Bronchial epithelial cell (primary cell): ENCODE measurements around the gene TMED7. TPM values are rescaled to one million over a fixed set of nuclear protein-coding genes. Genes with fewer than 3 reads are reported as not detected.

Source experiments
- DNase-seq: peaks from one replicate; pipeline ENCODE4 v3.0.0-alpha.2; 2010; ENCODE audit warnings: low read depth
- FAIRE-seq: peaks from 2 replicates; lab custom pipeline; 2011; peaks lifted over from hg19 to GRCh38; lab: Jason Lieb, UNC
- H3K27me3 ChIP-seq: 2 replicates; pipeline ENCODE4 v1.5.1; 2011; ENCODE audit warnings: low read length; ENCODE audit not compliant: control insufficient read depth, insufficient read depth
- H3K36me3 ChIP-seq: 2 replicates; pipeline ENCODE4 v1.5.1; 2011; ENCODE audit warnings: low read length; ENCODE audit not compliant: control insufficient read depth, insufficient read depth
- H3K4me3 ChIP-seq: 2 replicates; pipeline ENCODE4 v1.5.1; 2011; ENCODE audit warnings: mild to moderate bottlenecking, low read depth, low read length, control low read depth
- total RNA-seq: library from RNA; depleted of rRNA; stranded (reverse); fragments of >200 nt; gene quantifications from 2 replicates; pipeline ENCODE4 v1.2.1, GENCODE V29; 2014
- TF ChIP-seq, protein P1 (sequence below): IDR thresholded peaks from 2 replicates; pipeline ENCODE4 v1.5.1; 2011; ENCODE audit warnings: mild to moderate bottlenecking, moderate library complexity, low read length, control low read depth, inconsistent platforms; ENCODE audit not compliant: insufficient read depth, severe bottlenecking

Gene TMED7
- total RNA-seq, 1 donor from 2014 or later: 102 TPM

DNA sequence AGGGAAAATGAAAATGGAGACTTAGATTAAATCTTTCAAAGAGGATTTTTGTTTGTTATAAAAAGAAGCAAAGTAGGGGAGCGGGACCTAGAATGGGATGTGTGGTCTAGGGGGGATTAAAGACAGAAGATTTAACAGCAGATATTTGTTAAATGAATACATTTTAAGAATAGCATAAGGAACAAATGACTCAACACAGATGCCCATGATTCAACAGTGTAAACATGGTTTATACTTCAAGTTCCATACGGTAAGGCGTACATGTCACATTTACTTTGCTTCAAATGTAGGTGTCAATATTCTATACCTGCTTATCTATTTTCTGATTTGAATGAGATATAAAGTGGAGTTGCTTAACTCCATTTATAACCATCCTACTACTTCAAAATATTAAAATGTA lies 25.1 kb downstream of the TMED7 start:
- Histone ChIP-seq H3K4me3 (no peak overlapping the region), H3K27me3 (no peaks in the 10 kb centered on the region), H3K36me3 (no peaks in the 10 kb centered on the region)
- TF ChIP-seq, protein P1, sequence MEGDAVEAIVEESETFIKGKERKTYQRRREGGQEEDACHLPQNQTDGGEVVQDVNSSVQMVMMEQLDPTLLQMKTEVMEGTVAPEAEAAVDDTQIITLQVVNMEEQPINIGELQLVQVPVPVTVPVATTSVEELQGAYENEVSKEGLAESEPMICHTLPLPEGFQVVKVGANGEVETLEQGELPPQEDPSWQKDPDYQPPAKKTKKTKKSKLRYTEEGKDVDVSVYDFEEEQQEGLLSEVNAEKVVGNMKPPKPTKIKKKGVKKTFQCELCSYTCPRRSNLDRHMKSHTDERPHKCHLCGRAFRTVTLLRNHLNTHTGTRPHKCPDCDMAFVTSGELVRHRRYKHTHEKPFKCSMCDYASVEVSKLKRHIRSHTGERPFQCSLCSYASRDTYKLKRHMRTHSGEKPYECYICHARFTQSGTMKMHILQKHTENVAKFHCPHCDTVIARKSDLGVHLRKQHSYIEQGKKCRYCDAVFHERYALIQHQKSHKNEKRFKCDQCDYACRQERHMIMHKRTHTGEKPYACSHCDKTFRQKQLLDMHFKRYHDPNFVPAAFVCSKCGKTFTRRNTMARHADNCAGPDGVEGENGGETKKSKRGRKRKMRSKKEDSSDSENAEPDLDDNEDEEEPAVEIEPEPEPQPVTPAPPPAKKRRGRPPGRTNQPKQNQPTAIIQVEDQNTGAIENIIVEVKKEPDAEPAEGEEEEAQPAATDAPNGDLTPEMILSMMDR: no peak
- peak; percentile 76 for DNase-seq
- no peak for FAIRE-seq

DNA sequence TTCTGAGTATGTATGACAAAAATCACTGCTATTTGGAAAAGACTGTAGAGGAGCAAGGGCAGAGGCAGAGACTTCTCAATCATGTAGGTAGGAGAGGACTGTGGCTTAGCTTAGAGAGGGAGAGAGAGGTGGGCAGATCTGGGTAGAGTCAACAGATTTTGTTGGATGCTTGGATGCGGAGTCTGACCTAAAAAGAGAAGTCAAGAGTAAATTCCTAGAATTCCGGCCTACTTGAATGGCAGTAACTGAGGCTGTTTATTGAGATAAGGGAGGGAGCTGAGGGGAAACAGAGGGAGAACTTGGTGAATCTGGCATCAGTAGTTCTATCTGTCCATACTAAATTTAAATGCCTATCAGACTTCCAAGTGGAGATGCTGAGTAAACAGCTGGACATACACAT lies 25.9 kb downstream of the TMED7 start:
- H3K36me3 ChIP-seq: no peaks in the 10 kb centered on the region
- TF ChIP-seq, protein P1: no peak
- no peak for DNase-seq

DNA sequence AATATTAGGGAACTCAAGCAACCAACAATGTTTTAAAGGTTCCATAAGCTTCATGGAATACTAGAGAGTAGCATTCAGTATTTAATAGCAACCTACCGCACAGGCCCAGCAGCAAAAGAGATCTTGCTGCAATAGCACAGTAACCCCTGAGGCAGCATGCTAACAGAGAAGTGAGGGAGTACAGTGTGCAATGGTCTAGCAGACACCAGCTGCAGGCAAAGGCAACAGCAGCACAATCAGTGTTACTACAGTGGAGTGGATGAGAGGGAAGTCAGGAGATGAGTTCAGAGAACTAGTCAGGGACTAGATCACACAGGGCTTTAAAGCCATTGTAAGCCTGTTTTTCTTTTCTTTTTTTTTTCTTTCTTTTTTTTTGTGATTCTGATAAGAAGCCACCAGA lies 26.3 kb downstream of the TMED7 start:
- FAIRE-seq (no peak), DNase-seq (no peak)
- Histone ChIP-seq H3K27me3 (no peaks in the 10 kb centered on the region), H3K36me3 (no peaks in the 10 kb centered on the region), H3K4me3 (no peak overlapping the region)
- TF ChIP-seq, protein P1: no peak

More for the DNA sequence above, 25.9 kb downstream of the TMED7 start:
- no peak overlapping the region for H3K4me3 ChIP-seq
- no peak for FAIRE-seq
- no peaks in the 10 kb centered on the region for H3K27me3 ChIP-seq

DNA sequence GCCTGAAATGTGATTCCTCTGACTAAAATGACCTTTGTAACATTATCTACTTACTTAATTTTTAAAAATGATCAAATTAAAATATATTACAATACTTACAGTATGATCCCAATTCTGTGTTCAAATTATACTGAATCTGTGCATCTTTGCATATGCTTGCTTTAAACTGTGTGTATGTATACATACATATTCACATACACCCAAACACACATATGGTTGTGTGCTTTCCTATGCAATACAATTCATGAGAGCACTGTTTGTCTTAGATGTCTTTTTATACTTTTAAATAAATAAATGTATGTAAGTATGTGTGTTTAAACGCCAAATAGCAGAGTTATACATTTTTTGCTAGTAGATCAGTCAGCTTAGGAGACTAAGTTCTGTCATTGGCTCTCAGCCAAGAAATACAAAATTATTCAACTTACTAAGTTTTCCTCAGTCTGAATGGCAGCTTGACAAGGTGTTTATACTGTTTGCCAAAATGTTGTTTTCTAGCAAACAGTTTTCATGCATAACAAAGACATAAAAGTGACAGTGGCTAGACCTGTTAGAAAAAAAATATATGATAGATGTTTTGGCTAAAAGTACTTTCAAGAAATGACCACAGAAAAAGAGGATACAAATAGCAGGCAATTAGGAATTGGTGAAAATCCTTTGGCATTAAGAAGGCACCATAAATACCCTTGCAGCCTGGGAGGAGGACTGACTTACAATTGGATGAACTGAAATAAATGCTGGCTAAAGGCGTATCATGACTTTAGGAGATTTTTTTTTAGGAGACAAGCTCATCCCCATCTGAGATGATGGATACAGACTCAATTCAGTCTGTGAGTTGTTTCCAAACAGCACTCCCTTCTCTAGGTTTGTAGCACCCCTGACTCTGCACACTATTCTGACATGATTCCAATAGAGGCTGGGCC lies 31.4 kb downstream of the TMED7 start:
- FAIRE-seq: no peak
- TF ChIP-seq, protein P1: no peak

DNA sequence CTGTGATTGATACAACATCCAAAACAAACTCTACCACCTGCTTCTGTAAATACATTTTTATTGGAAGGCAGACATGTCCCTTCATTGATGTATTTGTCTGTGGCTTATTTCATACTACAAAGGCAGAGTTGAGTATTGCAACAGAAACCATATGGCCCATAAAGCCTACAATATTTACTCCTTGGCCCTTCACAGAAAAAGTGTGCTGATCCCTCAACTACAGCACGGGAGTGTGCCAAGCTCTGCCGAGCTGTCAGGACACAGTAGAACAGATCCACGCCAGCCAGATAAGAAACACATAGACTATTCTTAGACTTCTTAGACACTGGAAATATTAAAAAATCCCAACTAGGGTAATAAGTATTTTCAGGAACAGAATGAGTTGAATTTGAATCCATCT lies 36.8 kb downstream of the TMED7 start:
- TF ChIP-seq, protein P1: no peak
- no peaks in the 10 kb centered on the region for H3K36me3 ChIP-seq
- FAIRE-seq (no peak), DNase-seq (no peak)
- H3K4me3 ChIP-seq: no peak overlapping the region
- H3K27me3 ChIP-seq: no peaks in the 10 kb centered on the region

More for the DNA sequence above, 31.4 kb downstream of the TMED7 start:
- H3K36me3 ChIP-seq: no peaks in the 10 kb centered on the region
- no peak overlapping the region for H3K4me3 ChIP-seq
- H3K27me3 ChIP-seq: no peaks in the 10 kb centered on the region
- DNase-seq: no peak

DNA sequence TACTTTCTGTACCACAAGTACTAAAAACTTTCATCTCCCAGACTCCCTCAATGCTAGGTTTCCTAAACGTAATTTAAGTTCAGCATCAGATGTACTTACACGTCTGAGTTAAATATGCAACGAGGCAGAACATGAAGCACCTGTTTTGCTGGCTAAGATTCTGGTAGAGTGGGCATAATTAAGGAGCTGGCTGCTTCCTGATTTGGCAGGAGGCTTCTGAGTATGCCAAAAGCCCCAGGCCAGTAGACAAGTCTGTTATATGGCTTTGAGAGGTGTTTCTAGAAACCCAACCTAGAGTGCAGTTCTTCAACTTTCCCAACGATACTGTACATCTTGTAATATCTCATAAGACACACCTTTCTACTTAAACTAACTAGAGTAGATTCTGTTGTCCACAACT lies 37.2 kb downstream of the TMED7 start:
- no peak for FAIRE-seq
- TF ChIP-seq, protein P1: no peak
- no peak for DNase-seq
- H3K36me3 ChIP-seq: no peaks in the 10 kb centered on the region
- no peak overlapping the region for H3K4me3 ChIP-seq
- no peaks in the 10 kb centered on the region for H3K27me3 ChIP-seq
